OCI-LY7 (cell line): ENCODE measurements around the gene TRAPPC14. TPM values are rescaled to one million over a fixed set of nuclear protein-coding genes. Genes with fewer than 3 reads are reported as not detected.

Source experiments
- BruUV-seq: library from RNA; stranded (reverse); fragments of 400-500 nt; replicated peaks from 2 replicates; lab custom pipeline; 2021; lab: Mats Ljungman, UMichigan
- CTCF ChIA-PET: fragments of 300-600 bp; sonication (Branson Sonifier 250); formaldehyde crosslinking; loops from one replicate; lab custom pipeline; 2022; ENCODE audit warnings: antibody characterized with exemption; ENCODE audit not compliant: unreplicated experiment; lab: Charles Lee
- POLR2A ChIA-PET: fragments of 300-600 bp; sonication (Branson Sonifier 250); formaldehyde crosslinking; loops from one replicate; lab custom pipeline; 2022; ENCODE audit warnings: antibody characterized with exemption; lab: Charles Lee
- DNase-seq: peaks from one replicate; pipeline ENCODE4 v3.0.0-alpha.2; 2015; ENCODE audit warnings: low spot score
- H2AFZ ChIP-seq: fragments of 200-600 bp; sonication (generic), shearing (Covaris generic); 2 replicates; pipeline ENCODE4 v1.6.1; 2014; ENCODE audit warnings: mild to moderate bottlenecking, antibody characterized with exemption, low read length, moderate library complexity
- H3K27ac ChIP-seq: fragments of 200-600 bp; sonication (generic); 2 replicates; pipeline ENCODE4 v1.5.1; 2014; ENCODE audit warnings: mixed run types, low read depth, mild to moderate bottlenecking, moderate library complexity, low read length, inconsistent platforms; ENCODE audit not compliant: poor library complexity, severe bottlenecking
- H3K36me3 ChIP-seq: fragments of 200-600 bp; sonication (generic); 2 replicates; pipeline ENCODE4 v1.6.1; 2014; ENCODE audit warnings: mild to moderate bottlenecking, antibody characterized with exemption, low read length, moderate library complexity, mixed read lengths; ENCODE audit not compliant: insufficient read depth
- H3K4me1 ChIP-seq: fragments of 200-600 bp; sonication (generic); 2 replicates; pipeline ENCODE4 v1.5.1; 2014; ENCODE audit warnings: mild to moderate bottlenecking, low read length; ENCODE audit not compliant: insufficient read depth, poor library complexity, severe bottlenecking
- H3K4me2 ChIP-seq: fragments of 200-600 bp; sonication (generic); 2 replicates; pipeline ENCODE4 v1.6.1; 2014; ENCODE audit warnings: mild to moderate bottlenecking, low read length
- H3K4me3 ChIP-seq: fragments of 200-600 bp; sonication (generic); 2 replicates; pipeline ENCODE4 v1.5.1; 2014; ENCODE audit warnings: mild to moderate bottlenecking, low read depth, low read length; ENCODE audit not compliant: poor library complexity, severe bottlenecking
- H3K79me2 ChIP-seq: fragments of 200-600 bp; sonication (generic); 2 replicates; pipeline ENCODE4 v1.6.1; 2016; ENCODE audit warnings: low read depth, mild to moderate bottlenecking, low read length, moderate library complexity, mixed read lengths; ENCODE audit not compliant: insufficient read depth
- H3K9me2 ChIP-seq: fragments of 200-600 bp; sonication (generic); 2 replicates; pipeline ENCODE4 v1.6.1; 2016; ENCODE audit warnings: mild to moderate bottlenecking, low read length, mixed read lengths; ENCODE audit not compliant: insufficient read depth
- H3K9me3 ChIP-seq: fragments of 200-600 bp; sonication (generic); 2 replicates; pipeline ENCODE4 v1.6.1; 2014; ENCODE audit warnings: mild to moderate bottlenecking, mixed run types, low read length, mixed read lengths
- H4K20me1 ChIP-seq: fragments of 200-600 bp; sonication (generic); 2 replicates; pipeline ENCODE4 v1.6.1; 2014; ENCODE audit warnings: mild to moderate bottlenecking, antibody characterized with exemption, low read length, moderate library complexity, mixed read lengths; ENCODE audit not compliant: insufficient read depth
- CTCF ChIP-seq: fragments of 200-600 bp; sonication (generic); conservative IDR thresholded peaks from 2 replicates; pipeline ENCODE4 v1.5.1; 2014; ENCODE audit warnings: mild to moderate bottlenecking, antibody characterized with exemption, low read length, moderate library complexity, mixed read lengths
- EZH2phosphoT487 ChIP-seq: fragments of 200-600 bp; sonication (generic); IDR thresholded peaks from 2 replicates; pipeline ENCODE4 v1.6.1; 2018; ENCODE audit warnings: low read depth, borderline replicate concordance, mild to moderate bottlenecking, mixed run types, antibody characterized with exemption, low read length, moderate library complexity, mixed read lengths
- intact Hi-C: fragments of 100-400 bp; cut with micrococcal nuclease; formaldehyde crosslinking; loops from one replicate; pipeline ENCODE4 v1.10.0; 2022; ENCODE audit not compliant: unreplicated experiment
- total RNA-seq, 2 experiments: library from RNA; depleted of rRNA in 1 of 2; stranded (reverse); fragments of >200 nt in 1 of 2; shearing (Covaris generic) in 1 of 2; gene quantifications; 2 replicates each; pipeline ENCODE4 v1.2.3, GENCODE V29; 2014 to 2022

The TRAPPC14 gene
- total RNA-seq, 2 experiments from 2014 or later: 38.8 to 41.6 TPM

GRCh38 chr7:100169147-100169850 lies 10.8 kb upstream of the TRAPPC14 start:
- Histone ChIP-seq H3K9me2 (no peaks in the 10 kb centered on the region), H3K36me3 (peaks cover 9% of the 10 kb centered on the region; the same call in 1 of the 2 replicates), H3K4me1 (peaks cover 62% of the 10 kb centered on the region), H3K9me3 (no peaks in the 10 kb centered on the region), H3K4me2 (no peak overlapping the region), H3K4me3 (no peak overlapping the region), H3K27ac (no peak overlapping the region), H4K20me1 (no peaks in the 10 kb centered on the region), H3K79me2 (no peaks in the 10 kb centered on the region), H2AFZ (no peak overlapping the region)
- no TSS peak for BruUV-seq
- POLR2A ChIA-PET: no interaction called here
- intact Hi-C loops: no loop called here
- no peak for TF ChIP-seq EZH2phosphoT487
- no peak for TF ChIP-seq CTCF
- CTCF ChIA-PET: no interaction called here
- peak; percentile 43 for DNase-seq

GRCh38 chr7:100167912-100168323 lies 9.4 kb upstream of the TRAPPC14 start:
- peak overlapping the region; percentile 27; the same call in 1 of the 2 replicates for H3K4me2 ChIP-seq
- CTCF ChIA-PET: no interaction called here
- POLR2A ChIA-PET: interaction anchor here (0.6 kb wide), 1 partner anchor 22 kb away, joined by 4 read pairs; no protein-coding TSS in a partner anchor
- H3K36me3 ChIP-seq: no peaks in the 10 kb centered on the region
- no peak for DNase-seq
- intact Hi-C loops: no loop called here
- TF ChIP-seq CTCF (no peak), EZH2phosphoT487 (no peak)
- H3K9me3 ChIP-seq: no peaks in the 10 kb centered on the region
- H3K4me3 ChIP-seq: no peak overlapping the region
- no peaks in the 10 kb centered on the region for H3K9me2 ChIP-seq
- no peaks in the 10 kb centered on the region for H3K79me2 ChIP-seq
- no TSS peak for BruUV-seq
- no peaks in the 10 kb centered on the region for H4K20me1 ChIP-seq
- H3K4me1 ChIP-seq: peaks cover 64% of the 10 kb centered on the region
- H2AFZ ChIP-seq: no peak overlapping the region
- H3K27ac ChIP-seq: no peak overlapping the region
